DOHH2 (cell line): ENCODE data around the gene NPRL2.

Source experiments
- CTCF ChIP-seq: fragments of 200-600 bp; sonication (generic); IDR thresholded peaks from one replicate; pipeline ENCODE4 v1.5.1; 2014; ENCODE audit warnings: antibody characterized with exemption, mild to moderate bottlenecking, low read depth, low read length; ENCODE audit not compliant: poor library complexity, severe bottlenecking
- EZH2phosphoT487 ChIP-seq: fragments of 200-600 bp; sonication (generic); IDR thresholded peaks from 2 replicates; pipeline ENCODE4 v1.6.1; 2017; ENCODE audit warnings: borderline replicate concordance, mild to moderate bottlenecking, antibody characterized with exemption, low read length, moderate library complexity, mixed read lengths

- TF ChIP-seq EZH2phosphoT487, result no peak
- no peak for TF ChIP-seq CTCF
These were observed 48.2 kb downstream of the NPRL2 start for GRCh38 chr3:50302095-50303012.
